ENCODE results near the gene S1PR3.

S1PR3 gene

GRCh38 chr9:88992556-88992955 is 1.3 kb downstream of the S1PR3 start:
- DNase-seq (ENCODE audit: low read depth in 2 of 2) = no peak

- no peak for DNase-seq (ENCODE audit: low read depth in 2 of 2)
These were observed 2.1 kb downstream of the S1PR3 start for GRCh38 chr9:88993327-88993726.

GRCh38 chr9:88993871-88994460 is 2.7 kb downstream of the S1PR3 start:
- no peak for DNase-seq (ENCODE audit: low read depth in 2 of 2)

GRCh38 chr9:88994469-88995199 is 3.4 kb downstream of the S1PR3 start:
- DNase-seq (ENCODE audit: low read depth in 2 of 2) = peak in 1 of 2 experiments; percentile 16

- no peak for DNase-seq (ENCODE audit: low read depth in 2 of 2)
These were observed 3.9 kb downstream of the S1PR3 start for GRCh38 chr9:88995200-88995577.

DNA sequence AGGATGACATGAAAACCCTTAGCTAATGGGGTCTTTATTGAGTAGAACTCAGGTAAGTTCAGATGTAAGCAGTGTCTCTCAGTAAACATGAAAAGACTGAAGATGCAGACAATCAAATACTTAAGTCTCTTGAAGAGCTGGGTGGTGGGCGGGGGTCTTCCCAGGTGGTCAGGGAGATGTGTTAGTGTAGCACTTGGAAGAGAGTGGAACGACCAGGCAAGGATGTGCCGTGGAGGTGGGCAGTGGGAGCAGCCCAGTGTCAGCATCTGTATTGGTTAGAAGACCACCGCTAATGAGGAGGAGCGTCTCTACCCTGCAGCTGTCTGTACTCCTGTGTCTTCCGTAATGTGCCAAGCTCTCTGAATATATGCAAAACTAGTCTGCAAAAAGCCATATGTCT is 4.4 kb downstream of the S1PR3 start:
- DNase-seq (ENCODE audit: low read depth in 2 of 2) = no peak

DNA sequence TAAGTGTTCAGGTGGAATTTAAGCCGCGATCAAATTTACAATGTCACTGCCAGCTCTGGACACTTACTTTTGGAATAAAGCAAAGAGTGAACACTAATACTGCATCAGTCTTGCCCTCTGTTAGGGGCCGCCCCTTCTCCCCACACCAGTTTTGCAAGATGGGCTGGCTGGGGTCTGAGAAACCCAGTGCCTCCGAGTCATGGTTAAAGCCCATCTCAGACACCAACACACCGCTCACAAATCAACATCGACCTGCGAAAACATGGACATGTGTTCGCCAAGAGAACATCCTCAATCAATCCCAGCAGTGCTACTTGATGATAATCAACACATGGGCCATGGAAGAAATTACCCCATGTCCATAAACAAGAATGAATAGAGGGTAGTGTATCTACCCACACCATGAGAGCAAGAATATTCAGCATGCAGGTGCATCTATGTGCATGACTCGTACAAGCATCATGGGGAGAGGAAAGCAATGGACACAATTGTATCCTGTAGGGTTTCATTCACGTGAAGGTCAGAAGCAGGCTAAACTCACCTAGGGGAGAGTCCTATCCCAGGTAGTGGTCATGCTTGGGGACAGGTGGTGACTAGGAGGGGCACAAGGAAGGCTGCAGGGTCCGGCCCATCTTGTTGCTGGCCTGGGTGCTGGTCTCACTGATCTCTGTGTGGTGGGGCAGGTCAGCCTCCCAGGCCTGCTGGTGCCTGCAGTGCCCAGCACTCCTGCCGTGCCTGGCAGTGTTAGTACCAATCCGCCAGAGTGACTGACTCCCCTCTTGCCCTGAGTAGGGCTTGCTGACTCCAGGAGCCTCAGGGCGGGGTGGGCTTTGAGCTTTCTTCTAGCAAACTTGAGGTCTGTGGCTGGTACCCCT is 5.0 kb downstream of the S1PR3 start:
- no peak for DNase-seq (ENCODE audit: low read depth in 2 of 2)

GRCh38 chr9:88996921-88997235 is 5.6 kb downstream of the S1PR3 start:
- no peak for DNase-seq (ENCODE audit: low read depth in 2 of 2)

- no peak for DNase-seq (ENCODE audit: low read depth in 2 of 2)
These were observed 6.4 kb downstream of the S1PR3 start for GRCh38 chr9:88997646-88998045.

DNA sequence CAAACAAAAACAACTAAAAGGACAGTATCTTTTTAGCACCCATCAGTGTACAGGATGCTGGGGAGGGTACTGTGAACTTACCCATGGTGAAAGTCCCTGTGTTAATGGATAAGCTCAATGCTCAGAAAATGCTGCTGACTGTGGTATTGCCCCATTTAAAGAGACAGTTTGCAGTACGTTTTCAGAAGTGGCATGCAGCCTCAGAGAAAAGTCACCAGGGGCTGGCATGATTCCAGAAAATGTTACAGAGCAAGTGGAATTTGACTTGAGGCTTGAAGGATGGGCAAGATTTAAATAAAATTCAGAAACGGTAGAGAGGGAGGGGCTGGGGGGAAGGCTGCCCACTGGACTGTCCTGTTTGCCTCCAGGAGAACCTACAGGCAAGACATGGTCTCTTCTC is 7.2 kb downstream of the S1PR3 start:
- DNase-seq (ENCODE audit: low read depth in 2 of 2) = no peak

DNA sequence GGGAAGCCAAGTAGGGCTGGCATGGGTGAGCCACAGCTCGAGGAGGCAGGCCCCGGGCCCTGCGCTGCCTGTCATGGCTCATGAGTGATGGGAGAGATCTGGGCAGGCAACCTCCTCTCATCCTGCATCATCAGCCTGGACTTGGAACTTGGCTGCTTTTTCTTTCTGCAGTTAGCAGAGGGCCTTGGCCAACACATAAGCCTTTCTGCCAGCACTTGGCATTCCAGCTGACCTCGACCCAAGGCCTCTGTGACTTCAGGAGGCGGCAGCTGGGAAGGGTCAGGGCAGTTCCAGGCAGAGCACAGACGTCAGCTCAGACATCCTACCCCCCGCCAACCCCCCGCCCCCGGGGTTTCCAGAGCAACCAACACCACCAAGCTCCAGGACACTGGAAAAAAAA is 7.6 kb downstream of the S1PR3 start:
- no peak for DNase-seq (ENCODE audit: low read depth in 2 of 2)

DNA sequence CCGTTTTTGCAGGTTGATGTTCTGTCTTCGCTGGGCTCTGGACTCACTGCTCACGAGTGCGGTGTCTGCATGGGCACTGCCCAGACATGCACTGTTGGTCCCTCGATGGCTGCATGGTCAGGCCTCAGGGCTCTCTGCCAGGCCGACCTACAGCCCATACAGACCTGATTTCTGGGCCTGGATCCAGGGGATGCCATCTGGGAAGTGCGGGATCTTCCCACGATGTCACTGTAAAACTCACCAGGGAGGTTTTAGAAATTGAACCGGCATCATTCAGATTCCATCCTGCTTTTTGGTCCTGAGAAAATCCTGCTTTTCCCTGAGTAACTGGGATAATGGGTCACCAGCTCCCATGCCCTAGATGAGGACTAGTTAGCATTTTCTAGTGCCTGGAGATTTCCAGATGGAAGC is 9.1 kb downstream of the S1PR3 start:
- DNase-seq (ENCODE audit: low read depth in 2 of 2) = no peak

GRCh38 chr9:89000973-89001916 is 10.0 kb downstream of the S1PR3 start:
- DNase-seq (ENCODE audit: low read depth in 2 of 2) = peak; percentile 52 to 60

DNA sequence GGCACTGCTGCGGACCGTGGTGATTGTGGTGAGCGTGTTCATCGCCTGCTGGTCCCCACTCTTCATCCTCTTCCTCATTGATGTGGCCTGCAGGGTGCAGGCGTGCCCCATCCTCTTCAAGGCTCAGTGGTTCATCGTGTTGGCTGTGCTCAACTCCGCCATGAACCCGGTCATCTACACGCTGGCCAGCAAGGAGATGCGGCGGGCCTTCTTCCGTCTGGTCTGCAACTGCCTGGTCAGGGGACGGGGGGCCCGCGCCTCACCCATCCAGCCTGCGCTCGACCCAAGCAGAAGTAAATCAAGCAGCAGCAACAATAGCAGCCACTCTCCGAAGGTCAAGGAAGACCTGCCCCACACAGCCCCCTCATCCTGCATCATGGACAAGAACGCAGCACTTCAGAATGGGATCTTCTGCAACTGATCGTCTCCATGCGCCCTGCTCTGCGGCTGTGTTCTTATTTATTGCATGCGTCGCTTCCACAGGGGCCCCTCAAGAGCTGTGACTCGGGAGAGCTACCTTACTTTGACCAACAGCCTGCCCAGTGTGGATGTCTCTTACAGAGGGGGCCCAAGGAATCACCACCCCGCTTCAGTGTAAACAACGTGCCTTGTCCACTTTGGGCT is 10.8 kb downstream of the S1PR3 start:
- DNase-seq (ENCODE audit: low read depth in 2 of 2) = no peak

- DNase-seq (ENCODE audit: low read depth in 2 of 2) = no peak
These were observed 11.7 kb downstream of the S1PR3 start for GRCh38 chr9:89002987-89003386.

- no peak for DNase-seq (ENCODE audit: low read depth in 2 of 2)
These were observed 14.1 kb downstream of the S1PR3 start for GRCh38 chr9:89005323-89005722.

GRCh38 chr9:89006267-89006666 is 15.0 kb downstream of the S1PR3 start:
- no peak for DNase-seq (ENCODE audit: low read depth in 2 of 2)

DNA sequence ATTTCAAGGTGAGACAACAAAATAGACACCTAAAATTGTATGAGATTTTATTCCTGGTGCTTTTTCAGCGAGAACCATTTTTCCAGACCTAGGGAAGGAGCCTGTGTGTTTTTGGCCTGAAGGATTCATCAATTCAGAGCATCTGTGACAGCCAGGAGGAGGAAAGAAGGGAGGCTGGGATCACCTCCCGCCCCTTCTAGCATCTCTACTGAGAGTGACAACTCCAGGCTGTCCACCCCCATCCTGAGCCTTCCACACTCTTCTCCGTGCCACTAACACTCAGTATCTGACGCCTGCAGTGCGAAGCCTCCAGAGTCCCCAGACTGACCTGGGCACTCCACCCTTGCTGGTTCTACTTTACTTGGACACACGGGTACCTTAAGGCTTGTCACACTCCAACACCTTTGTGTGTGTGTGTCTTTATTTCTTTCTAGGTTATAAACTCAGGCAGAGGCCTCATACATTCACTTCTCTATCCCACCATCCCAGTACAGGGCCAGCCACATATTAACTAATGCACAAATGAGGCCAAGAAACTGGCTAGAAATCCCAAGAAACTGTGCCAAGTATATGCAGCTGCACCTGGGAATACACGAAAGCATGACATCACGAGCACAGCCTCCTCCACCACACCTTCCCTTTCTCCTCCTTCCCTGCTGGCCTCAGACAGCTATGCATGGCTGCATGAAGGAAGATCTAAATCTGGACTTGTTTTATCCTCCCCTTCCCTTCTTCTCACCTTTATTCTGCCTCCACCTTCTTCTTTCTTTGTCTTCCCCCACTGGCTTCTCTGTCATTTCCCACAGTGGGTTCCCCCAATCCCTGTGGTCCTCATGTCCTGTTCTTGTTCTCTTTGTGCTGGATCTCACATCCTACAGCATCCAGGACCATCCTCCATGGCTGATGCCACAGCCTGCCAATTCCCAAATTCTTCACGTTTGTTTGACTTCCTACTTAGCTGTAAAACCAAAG is 16.0 kb downstream of the S1PR3 start:
- no peak for DNase-seq (ENCODE audit: low read depth in 2 of 2)

DNA sequence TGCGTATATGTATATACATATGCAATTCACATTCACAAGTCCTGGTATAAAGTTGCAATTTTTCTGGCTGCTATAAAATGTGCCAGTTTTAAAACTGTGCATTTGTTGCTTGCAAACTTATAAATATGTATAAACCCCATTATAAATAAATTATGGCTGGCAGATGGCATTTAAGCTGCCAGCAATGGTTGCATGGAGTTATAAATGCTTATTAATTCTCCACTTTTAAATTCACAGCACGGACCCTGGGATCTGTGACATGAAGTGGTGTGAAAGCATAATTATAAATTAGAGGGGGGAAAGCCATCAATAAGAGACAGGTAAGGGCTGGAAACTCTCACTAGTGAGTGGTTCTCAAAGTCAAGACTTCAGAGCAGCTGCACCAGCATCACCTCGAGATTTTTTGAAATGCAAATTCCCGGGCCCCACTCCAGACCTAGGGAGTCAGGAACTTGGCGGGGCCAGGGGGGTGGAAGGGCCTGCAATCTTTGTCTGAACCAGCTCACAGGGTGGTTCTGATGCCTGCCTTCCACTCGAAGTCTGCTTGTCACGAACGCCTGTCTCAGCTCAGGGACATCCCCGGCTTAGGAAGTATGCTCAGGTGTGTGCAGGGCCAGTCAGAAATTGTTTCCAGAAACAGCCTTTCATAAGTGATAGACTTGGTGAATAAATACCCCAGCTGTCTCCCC is 16.9 kb downstream of the S1PR3 start:
- DNase-seq (ENCODE audit: low read depth in 2 of 2) = no peak
